Epithelial cell of esophagus (primary cell): Measurements from ENCODE around the gene LDLRAD1.
A peak's percentile ranks its signal among the peaks of the same experiment; 100 is the strongest.
"Not testable (repeated sequence)": the region's sequence is repeated elsewhere in the genome, so short reads cannot be mapped to it uniquely, and the experiment has no call there.

Experiments used
- DNase-seq: peaks from one replicate; pipeline ENCODE4 v3.0.0; 2010; ENCODE audit warnings: low read depth
- H3K4me3 ChIP-seq: 2 replicates; pipeline ENCODE4 v1.5.1; 2011; ENCODE audit warnings: mild to moderate bottlenecking, low read length, control low read depth
- CTCF ChIP-seq: IDR thresholded peaks from 2 replicates; pipeline ENCODE4 v1.5.1; 2011; ENCODE audit warnings: low read depth, mild to moderate bottlenecking, low read length, control low read depth, inconsistent platforms; ENCODE audit not compliant: insufficient read depth; ENCODE audit errors: missing control alignments

Gene LDLRAD1

GRCh38 chr1:54051933-54052430 lies 34.0 kb upstream of the LDLRAD1 start:
- peak overlapping the region; percentile 95 for H3K4me3 ChIP-seq
- DNase-seq: peak; percentile 13
- no peak for TF ChIP-seq CTCF

- not testable (repeated sequence) for DNase-seq, H3K4me3 ChIP-seq
Measured at GRCh38 chr1:54050435-54050834, 32.4 kb upstream of the LDLRAD1 start.

GRCh38 chr1:54047384-54048305 lies 29.7 kb upstream of the LDLRAD1 start:
- no peak for TF ChIP-seq CTCF

GRCh38 chr1:54046671-54047383 lies 28.8 kb upstream of the LDLRAD1 start:
- no peak for DNase-seq
- H3K4me3 ChIP-seq: no peak overlapping the region
- TF ChIP-seq CTCF: no peak

More at GRCh38 chr1:54047384-54048305, 29.7 kb upstream of the LDLRAD1 start:
- no peak for DNase-seq
- H3K4me3 ChIP-seq: no peak overlapping the region

GRCh38 chr1:54045496-54045895 lies 27.5 kb upstream of the LDLRAD1 start:
- no peak for TF ChIP-seq CTCF
- no peak for DNase-seq
- H3K4me3 ChIP-seq: no peak overlapping the region

- no peak for DNase-seq
- no peak for TF ChIP-seq CTCF
- no peak overlapping the region for H3K4me3 ChIP-seq
Measured at GRCh38 chr1:54041806-54042205, 23.8 kb upstream of the LDLRAD1 start.

GRCh38 chr1:54037476-54037875 lies 19.5 kb upstream of the LDLRAD1 start:
- no peak overlapping the region for H3K4me3 ChIP-seq
- DNase-seq: no peak
- TF ChIP-seq CTCF: no peak
